HG03378 (cell line): Measurements from ENCODE around the gene UBAP1.
"Not testable (repeated sequence)": the region's sequence is repeated elsewhere in the genome, so short reads cannot be mapped to it uniquely, and the experiment has no call there.

ENCODE experiments used
- ATAC-seq: cut with Tn5 transposase; IDR thresholded peaks from one replicate; pipeline ENCODE4 v1.9.1; 2021; ENCODE audit warnings: mild to moderate bottlenecking, moderate library complexity; ENCODE audit not compliant: unreplicated experiment

Gene UBAP1

GRCh38 chr9:34256987-34257585, 78.2 kb downstream of the UBAP1 start:
- ATAC-seq: no peak

- no peak for ATAC-seq
These were observed 80.5 kb downstream of the UBAP1 start for GRCh38 chr9:34259315-34259714.

- ATAC-seq: no peak
These were observed 84.1 kb downstream of the UBAP1 start for GRCh38 chr9:34262971-34263370.

- no peak for ATAC-seq
These were observed 88.8 kb downstream of the UBAP1 start for GRCh38 chr9:34267660-34268059.

- ATAC-seq: no peak
These were observed 92.6 kb downstream of the UBAP1 start for GRCh38 chr9:34271265-34272006.

GRCh38 chr9:34272101-34272541, 93.3 kb downstream of the UBAP1 start:
- ATAC-seq: no peak

- ATAC-seq: not testable (repeated sequence)
These were observed 94.7 kb downstream of the UBAP1 start for GRCh38 chr9:34273588-34273987.

- no peak for ATAC-seq
These were observed 97.0 kb downstream of the UBAP1 start for GRCh38 chr9:34275811-34276210.

GRCh38 chr9:34276772-34277171, 97.9 kb downstream of the UBAP1 start:
- no peak for ATAC-seq

- ATAC-seq: no peak
These were observed 100.6 kb downstream of the UBAP1 start for GRCh38 chr9:34279411-34279810.

- ATAC-seq: no peak
These were observed 103.3 kb downstream of the UBAP1 start for GRCh38 chr9:34282096-34282495.

- ATAC-seq: no peak
These were observed 110.3 kb downstream of the UBAP1 start for GRCh38 chr9:34289159-34289558.

- no peak for ATAC-seq
These were observed 112.2 kb downstream of the UBAP1 start for GRCh38 chr9:34291023-34291422.

GRCh38 chr9:34291423-34291822, 112.6 kb downstream of the UBAP1 start:
- no peak for ATAC-seq

GRCh38 chr9:34292552-34292951, 113.7 kb downstream of the UBAP1 start:
- ATAC-seq: no peak

- ATAC-seq: not testable (repeated sequence)
These were observed 122.2 kb downstream of the UBAP1 start for GRCh38 chr9:34301064-34301463.
